ENCODE measurements around the gene CCT2. TPM values are rescaled to one million over a fixed set of nuclear protein-coding genes. Genes with fewer than 3 reads are reported as not detected.
A peak's percentile ranks its signal among the peaks of the same experiment; 100 is the strongest.

Gene CCT2
- total and polyA plus RNA-seq, 2 of the 8 experiments (the other 6 are each of a cell fraction or from before 2014, with no cell fraction given): 244 to 419 TPM

DNA sequence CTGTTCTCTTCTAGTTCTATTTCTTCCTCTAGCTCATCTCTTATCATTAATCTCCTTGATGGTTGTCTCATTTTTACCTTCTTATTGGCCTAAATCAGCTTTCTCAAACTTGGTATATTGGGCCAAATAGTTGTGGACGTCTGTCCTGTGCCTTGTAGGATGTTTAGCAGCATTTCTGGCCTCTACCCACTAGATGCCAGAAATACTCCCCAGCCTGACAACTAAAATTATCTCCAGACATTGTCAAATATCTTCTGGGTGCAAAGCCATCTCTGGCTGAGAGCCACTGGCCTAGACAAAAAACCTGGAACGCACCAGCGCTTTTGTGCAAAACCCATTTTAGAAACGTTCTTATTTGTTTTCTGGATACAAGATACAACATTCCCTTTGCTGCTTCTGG, 64.3 kb downstream of the CCT2 start:
- Histone ChIP-seq H3K79me2 (ENCODE audit: control insufficient read depth in 1 of 2, insufficient read depth in 2 of 2, low read length in 2 of 2) (no peaks in the 10 kb centered on the region), H3K27me3 (replicated peaks in 1 of 4; ENCODE audit: control insufficient read depth in 3 of 4, extremely low read depth in 1 of 4, insufficient read depth in 3 of 4, low read length in 3 of 4) (peaks cover 0 to under 1% (median 0%) of the 10 kb centered on the region in 4 experiments; a peak in 1 of 7 replicates), H3K14ac (ENCODE audit: insufficient read length) (no peak overlapping the region), H3K23ac (ENCODE audit: insufficient read length) (no peak overlapping the region), H3K23me2 (ENCODE audit: low read depth, low read length) (no peaks in the 10 kb centered on the region), H3K9me3 (ENCODE audit: insufficient read depth in 2 of 2, low read depth in 1 of 2, low read length in 1 of 2) (no peaks in the 10 kb centered on the region), H2AK5ac (ENCODE audit: low read depth, low read length) (no peak overlapping the region), H2BK12ac (ENCODE audit: low read depth, low read length) (no peak overlapping the region), H3K56ac (replicated peaks; ENCODE audit: insufficient read length, low read depth, low read length) (no peak overlapping the region), H2BK15ac (ENCODE audit: low read length) (no peak overlapping the region), H2AFZ (ENCODE audit: low read length) (no peak overlapping the region), H3K27ac (ENCODE audit: low read depth, low read length) (no peak overlapping the region), H2BK5ac (ENCODE audit: low read depth, low read length) (no peak overlapping the region), H4K20me1 (replicated peaks in 1 of 2; ENCODE audit: control insufficient read depth in 1 of 2, insufficient read depth in 2 of 2, low read length in 2 of 2) (no peaks in the 10 kb centered on the region), H3K18ac (ENCODE audit: extremely low read depth, low read length) (no peak overlapping the region), H2BK120ac (replicated peaks; ENCODE audit: low read depth, low read length) (no peak overlapping the region), H4K5ac (ENCODE audit: insufficient read length, low read depth, low read length) (no peak overlapping the region), H4K91ac (replicated peaks; ENCODE audit: insufficient read length, low read length) (no peak overlapping the region), H2BK20ac (ENCODE audit: low read length) (no peak overlapping the region), H3K79me1 (ENCODE audit: low read depth, low read length) (no peaks in the 10 kb centered on the region), H4K8ac (ENCODE audit: extremely low read depth, insufficient read depth, low read length) (no peak overlapping the region), H3K4ac (replicated peaks; ENCODE audit: insufficient read length, low read depth, low read length) (no peak overlapping the region), H3K4me2 (ENCODE audit: insufficient read depth in 1 of 2, low read depth in 2 of 2, low read length in 2 of 2) (no peak overlapping the region), H3K9ac (replicated peaks in 1 of 4; ENCODE audit: extremely low read depth in 1 of 4, low read depth in 3 of 4, low read length in 3 of 4) (no peak overlapping the region), H3K4me3 (ENCODE audit: extremely low read depth in 1 of 4, insufficient read depth in 2 of 4, low read depth in 3 of 4, low read length in 4 of 4) (no peak overlapping the region), H3K4me1 (replicated peaks in 1 of 4; ENCODE audit: control insufficient read depth in 3 of 4, insufficient read depth in 4 of 4, low read length in 3 of 4) (no peaks in the 10 kb centered on the region), H3K36me3 (ENCODE audit: control insufficient read depth in 2 of 4, insufficient read depth in 4 of 4, low read length in 3 of 4) (no peaks in the 10 kb centered on the region)
- 56% methylated on average over 4 of the region's 4 CpGs; no CpG with 5 or more reads in 1 of the 2 experiments for WGBS, 2 experiments (ENCODE audit: extremely low coverage in 1 of 2, insufficient coverage in 1 of 2, insufficient read length in 1 of 2, insufficient replicate concordance in 2 of 2, low coverage in 1 of 2, low lambda C conversion rate in 2 of 2, missing lambda C conversion rate in 1 of 2)
- DNase-seq (ENCODE audit: low read depth in 1 of 2, low spot score in 2 of 2) (no peak), FAIRE-seq (no peak)
- no peak for TF ChIP-seq MAFK (IDR thresholded peaks at IDR 0.05; ENCODE audit: low read depth, low read length)
- peak in 1 of 2 experiments; percentile 25; a peak in 1 of 4 replicates for TF ChIP-seq RAD21 (IDR thresholded peaks at IDR 0.05 in 1 of 2, conservative IDR thresholded peaks at IDR 0.05 in 1 of 2; ENCODE audit: low read depth in 2 of 2, low read length in 2 of 2)
- ChIA-PET CTCF (ENCODE audit: partially characterized antibody) (interaction anchor here (0.6 to 1.3 kb wide), 3 partner anchors 9 to 1081 kb away, joined by 3 to 9 read pairs (median 3); no protein-coding TSS in a partner anchor), POLR2A (ENCODE audit: partially characterized antibody) (no interaction called here)

Small RNAs within 50 kb of the gene (microRNA-seq; reads per million reads assigned to microRNA genes)
- 0 reads per million in 2 experiments for gene MIR3913-1 (ENCODE audit: borderline microRNAs expressed in 2 of 2, borderline number of aligned reads in 2 of 2, borderline replicate concordance in 1 of 2)
- gene MIR3913-2 (ENCODE audit: borderline microRNAs expressed in 2 of 2, borderline number of aligned reads in 2 of 2, borderline replicate concordance in 1 of 2): 0 reads per million in 2 experiments

Small RNAs within 50 kb of the gene (small RNA-seq; reads per million reads assigned to genes)
- 8.4 reads per million, percentile 78 among the genes with 10 or more reads in this experiment for gene MIR3913-1 (ENCODE audit: insufficient read depth)

Other genes with a start within 250 kb of the CCT2 start
- 0.34 TPM in 1 of 2 replicates, not detected in the other for gene LYZ, start 237.1 kb upstream of the CCT2 start, total RNA-seq (2021; fragmentation: NEBNext Ultra II Directional; extraction: Animal tissue kit (Norgen Biotek cat#: 25700))
- gene LYZ, start 237.1 kb upstream of the CCT2 start, polyA plus RNA-seq (2011; rRNA removed): not detected in 2 replicates
- gene YEATS4, start 225.7 kb upstream of the CCT2 start, total RNA-seq (2021; fragmentation: NEBNext Ultra II Directional; extraction: Animal tissue kit (Norgen Biotek cat#: 25700)): 32.4 and 32.5 TPM in 2 replicates
- 25.7 and 35.7 TPM in 2 replicates for gene YEATS4, start 225.7 kb upstream of the CCT2 start, polyA plus RNA-seq (2011; rRNA removed)
- 27.8 and 35.8 TPM in 2 replicates for gene FRS2, start 115.1 kb upstream of the CCT2 start, total RNA-seq (2021; fragmentation: NEBNext Ultra II Directional; extraction: Animal tissue kit (Norgen Biotek cat#: 25700))
- gene FRS2, start 115.1 kb upstream of the CCT2 start, polyA plus RNA-seq (2011; rRNA removed): 5.4 and 10.3 TPM in 2 replicates
- not detected in 2 replicates for gene LRRC10, start 25.4 kb downstream of the CCT2 start, total RNA-seq (2021; fragmentation: NEBNext Ultra II Directional; extraction: Animal tissue kit (Norgen Biotek cat#: 25700))
- not detected in 2 replicates for gene LRRC10, start 25.4 kb downstream of the CCT2 start, polyA plus RNA-seq (2011; rRNA removed)
- gene BEST3, start 113.8 kb downstream of the CCT2 start, total RNA-seq (2021; fragmentation: NEBNext Ultra II Directional; extraction: Animal tissue kit (Norgen Biotek cat#: 25700)): 0.17 TPM in 1 of 2 replicates, not detected in the other
- 0.02 TPM in 1 of 2 replicates, not detected in the other for gene BEST3, start 113.8 kb downstream of the CCT2 start, polyA plus RNA-seq (2011; rRNA removed)
- 30.2 and 34.6 TPM in 2 replicates for gene RAB3IP, start 153.4 kb downstream of the CCT2 start, total RNA-seq (2021; fragmentation: NEBNext Ultra II Directional; extraction: Animal tissue kit (Norgen Biotek cat#: 25700))
- gene RAB3IP, start 153.4 kb downstream of the CCT2 start, polyA plus RNA-seq (2011; rRNA removed): 17.7 and 19.8 TPM in 2 replicates
- gene MYRFL, start 239.8 kb downstream of the CCT2 start, total RNA-seq (2021; fragmentation: NEBNext Ultra II Directional; extraction: Animal tissue kit (Norgen Biotek cat#: 25700)): 1.4 and 2.0 TPM in 2 replicates
- gene MYRFL, start 239.8 kb downstream of the CCT2 start, polyA plus RNA-seq (2011; rRNA removed): 0.72 and 1.1 TPM in 2 replicates